GM19397 (cell line): ENCODE measurements around the gene PHLDB2.

ENCODE experiments used
- ATAC-seq: cut with Tn5 transposase; IDR thresholded peaks from one replicate; pipeline ENCODE4 v1.9.1; 2021; ENCODE audit warnings: mild to moderate bottlenecking, moderate library complexity; ENCODE audit not compliant: unreplicated experiment

Gene PHLDB2

DNA sequence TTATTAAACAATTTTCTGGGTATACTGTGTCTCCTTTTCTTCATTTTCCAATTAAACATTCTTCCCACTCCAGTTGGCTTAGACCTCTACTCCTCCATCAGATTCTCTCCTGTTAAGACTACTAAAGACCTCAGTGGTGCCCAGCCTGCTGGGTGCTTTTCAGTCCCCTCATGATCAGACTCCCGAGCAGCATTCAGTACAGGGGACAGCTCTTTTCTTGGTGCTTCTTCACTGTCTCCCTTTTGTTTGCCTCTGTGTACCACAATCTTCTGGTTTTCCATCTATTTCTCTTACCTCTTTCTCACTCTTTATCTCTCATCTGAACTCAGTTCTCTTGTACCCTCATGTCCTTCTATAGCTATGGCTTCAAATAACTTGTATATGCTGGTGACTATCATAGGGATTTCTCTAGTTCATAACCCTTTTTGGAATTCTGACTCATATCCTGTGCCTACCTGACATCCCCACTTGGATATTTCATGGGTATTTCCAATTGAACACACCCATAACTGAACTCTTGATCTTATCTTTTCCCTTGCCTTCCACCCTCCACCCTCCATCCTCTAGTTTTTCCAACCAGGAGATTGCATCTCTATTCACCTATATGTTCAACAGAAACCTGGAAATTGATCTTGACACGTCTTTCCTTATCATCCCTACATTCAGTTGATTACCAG lies 64.2 kb downstream of the PHLDB2 start:
- no peak for ATAC-seq

- ATAC-seq, result no peak
Observed at GRCh38 chr3:111923806-111924205, 64.7 kb downstream of the PHLDB2 start.

DNA sequence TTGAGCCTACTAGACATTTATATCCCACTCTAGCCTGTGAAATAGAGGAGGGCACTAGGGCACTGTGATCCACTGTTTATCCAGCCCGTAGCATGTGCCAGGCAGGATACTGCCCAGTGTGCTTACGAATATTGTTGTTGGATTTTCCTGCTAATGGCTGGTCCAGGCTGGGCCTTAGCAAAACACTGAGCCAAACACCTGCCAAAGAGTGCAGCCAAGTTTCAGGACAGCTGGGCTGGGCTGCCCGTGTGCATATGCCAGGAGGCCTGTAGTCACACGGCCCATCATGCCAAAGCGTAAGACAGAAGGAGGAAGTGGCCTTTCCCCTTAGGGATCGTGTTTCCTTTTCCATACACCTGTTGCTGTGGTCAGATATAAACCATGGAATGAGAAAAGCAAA lies 65.2 kb downstream of the PHLDB2 start:
- ATAC-seq, result no peak

DNA sequence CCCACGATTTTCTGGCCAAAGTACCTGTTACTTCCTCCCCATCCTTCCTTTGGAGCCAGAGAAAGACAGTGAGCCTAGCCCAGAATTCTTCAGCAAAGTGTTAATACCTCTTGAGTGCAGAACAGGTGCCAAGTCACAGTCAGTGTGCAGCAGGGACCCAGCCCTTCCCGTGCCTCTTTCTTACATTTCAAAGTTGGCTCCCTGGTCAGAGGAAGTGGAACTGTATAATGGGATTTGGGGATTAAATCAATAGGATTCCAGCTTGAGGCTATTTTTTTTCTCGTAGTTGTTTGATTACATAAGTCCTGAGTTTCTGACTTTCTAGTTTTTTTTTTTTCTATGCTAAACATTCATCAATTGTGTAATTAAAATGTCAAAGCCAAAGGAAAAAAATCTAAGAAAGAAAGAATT lies 67.2 kb downstream of the PHLDB2 start:
- no peak for ATAC-seq

- no peak for ATAC-seq
Observed at GRCh38 chr3:111928613-111929012, 69.5 kb downstream of the PHLDB2 start.

DNA sequence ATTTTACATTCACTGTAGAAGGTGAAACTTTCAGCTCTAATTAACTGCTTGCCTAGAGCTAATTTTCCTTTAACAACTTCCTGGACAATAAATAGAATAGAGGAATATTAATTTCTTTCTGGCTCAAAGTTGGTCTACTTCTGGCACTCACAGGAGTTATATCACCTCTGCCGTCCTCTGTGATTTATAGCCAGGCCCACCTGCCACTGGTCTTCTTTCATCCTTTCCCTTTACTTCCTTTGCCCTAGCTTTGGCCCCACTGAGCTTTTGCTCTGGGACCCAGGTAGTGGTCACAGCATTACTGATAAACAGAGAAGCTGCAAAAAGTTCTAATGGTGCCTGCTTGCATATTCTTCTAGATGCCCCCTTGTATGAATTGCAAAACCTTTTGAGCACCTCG lies 70.4 kb downstream of the PHLDB2 start:
- no peak for ATAC-seq

DNA sequence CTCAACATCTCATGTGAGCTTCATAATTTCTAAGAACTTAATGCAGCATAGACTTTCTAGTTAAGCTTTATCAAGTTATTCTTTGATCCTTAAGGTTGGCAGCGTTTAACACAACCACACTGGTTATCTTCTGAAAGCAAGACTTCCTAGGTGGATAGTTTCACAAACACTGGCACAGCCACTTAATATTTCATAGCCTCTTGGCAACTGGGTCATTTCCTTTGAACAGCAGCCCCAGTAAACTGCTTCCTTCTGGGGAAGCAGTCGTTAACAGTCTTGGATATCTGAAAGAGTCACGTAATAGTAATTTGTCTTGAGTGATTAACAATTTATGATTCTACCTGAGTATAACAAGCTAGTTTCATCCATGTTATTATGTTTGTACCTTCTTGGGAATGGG lies 73.9 kb downstream of the PHLDB2 start:
- ATAC-seq, result no peak

DNA sequence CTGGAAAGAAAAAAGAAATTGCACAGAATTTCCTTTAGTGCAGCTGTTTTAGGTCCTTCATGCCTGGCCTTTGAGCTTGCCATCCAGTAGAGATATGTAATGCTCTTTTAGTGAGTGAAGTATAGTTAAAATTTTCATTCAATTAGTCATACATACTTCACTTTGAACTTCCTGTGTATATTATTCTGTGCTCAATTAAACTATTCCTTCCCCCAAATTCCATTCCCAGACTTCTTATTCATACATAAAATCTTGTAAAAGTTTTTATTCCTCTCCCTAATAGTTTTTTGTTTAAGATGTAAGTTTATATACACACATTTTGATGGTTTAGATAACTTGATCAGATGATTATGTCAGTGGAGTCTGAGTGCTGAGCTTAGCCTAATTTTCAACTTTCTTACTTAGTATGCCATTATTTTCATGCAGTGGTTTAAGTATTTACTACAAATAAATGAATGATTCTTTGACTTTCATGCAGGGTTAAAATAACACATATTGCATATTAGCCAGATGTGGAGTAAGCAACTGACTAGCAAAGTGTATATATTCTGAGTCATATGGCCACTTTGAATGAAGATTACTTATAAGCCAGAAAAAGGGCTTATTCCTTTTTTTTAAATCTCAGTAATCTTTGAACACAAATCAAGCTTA lies 77.3 kb downstream of the PHLDB2 start:
- no peak for ATAC-seq

GRCh38 chr3:111936967-111937366 lies 77.9 kb downstream of the PHLDB2 start:
- no peak for ATAC-seq

GRCh38 chr3:111937871-111938270 lies 78.8 kb downstream of the PHLDB2 start:
- no peak for ATAC-seq

DNA sequence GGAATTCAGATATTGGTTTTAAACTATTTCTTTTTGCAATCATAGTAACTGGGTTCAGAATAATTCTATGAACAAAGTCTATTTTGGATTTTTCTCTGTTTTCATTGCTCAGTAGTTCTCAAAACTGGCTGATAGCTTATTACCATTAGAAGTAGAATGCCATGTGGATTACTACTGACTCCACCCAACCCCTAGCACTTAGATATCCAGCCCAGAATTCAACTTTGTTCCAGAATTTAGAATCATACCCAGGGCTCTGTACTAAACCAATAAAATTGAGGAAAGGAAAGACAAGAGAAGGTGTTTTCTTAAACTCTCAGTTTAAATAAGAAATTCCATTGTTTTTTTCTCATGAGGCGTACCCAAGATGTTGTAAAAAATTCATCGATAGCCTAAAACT lies 80.8 kb downstream of the PHLDB2 start:
- ATAC-seq, result no peak

GRCh38 chr3:111943533-111943932 lies 84.5 kb downstream of the PHLDB2 start:
- ATAC-seq, result no peak

DNA sequence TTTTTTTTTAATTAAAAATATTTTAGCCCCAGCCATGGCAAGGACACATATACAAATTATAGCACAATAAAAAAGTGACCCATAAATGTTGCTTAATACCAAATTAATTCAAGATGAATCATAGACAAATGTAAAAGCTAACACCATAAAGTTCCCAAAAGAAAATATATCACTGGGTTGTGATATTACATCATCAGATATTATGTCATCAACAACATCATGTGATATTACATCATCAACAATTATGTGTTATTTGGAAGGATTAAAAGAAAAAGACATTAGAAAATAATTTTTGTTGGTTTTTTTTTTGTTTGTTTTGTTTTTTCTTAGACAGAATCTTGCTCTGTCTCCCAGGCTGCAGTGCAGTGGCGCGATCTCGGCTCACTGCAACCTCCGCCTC lies 85.3 kb downstream of the PHLDB2 start:
- no peak for ATAC-seq

- ATAC-seq, result no peak
Observed at GRCh38 chr3:111947231-111947630, 88.2 kb downstream of the PHLDB2 start.

DNA sequence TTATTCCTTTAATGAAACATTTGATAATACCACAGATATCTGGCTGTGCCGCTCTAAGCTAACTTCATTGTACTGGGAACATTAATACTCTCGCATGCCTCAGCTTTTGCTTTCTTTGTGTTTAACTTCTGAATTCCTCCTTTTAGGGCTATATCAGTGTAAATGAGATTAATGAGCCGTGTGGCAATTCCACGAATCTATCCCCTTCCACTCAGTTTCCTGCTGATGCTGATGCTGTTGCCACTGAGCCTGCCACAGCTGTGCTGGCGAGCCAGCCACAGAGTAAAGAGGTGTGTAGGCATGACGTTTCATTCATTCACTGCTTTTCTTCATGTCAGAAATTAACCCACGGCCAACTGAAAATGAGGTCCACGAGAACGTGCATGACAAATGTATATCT lies 89.7 kb downstream of the PHLDB2 start:
- no peak for ATAC-seq

GRCh38 chr3:111949712-111950111 lies 90.6 kb downstream of the PHLDB2 start:
- ATAC-seq, result no peak

DNA sequence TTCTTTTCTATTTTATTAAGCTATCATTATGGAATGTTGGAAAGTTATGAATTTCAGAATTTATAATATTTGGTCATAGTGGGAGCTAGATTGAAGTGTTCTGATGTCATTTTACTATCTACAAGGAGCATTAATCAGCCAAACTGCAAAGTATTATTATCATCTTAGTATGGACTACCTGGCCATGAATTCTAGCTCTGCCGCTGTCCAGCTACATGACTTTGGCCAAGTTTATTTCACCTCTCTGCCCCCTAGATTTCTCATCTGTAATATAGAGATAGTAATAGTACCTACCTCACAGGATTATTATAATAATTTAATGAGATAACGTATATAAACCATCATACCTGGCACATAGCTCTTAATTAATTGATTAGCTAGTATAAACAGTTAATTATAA lies 92.0 kb downstream of the PHLDB2 start:
- no peak for ATAC-seq

DNA sequence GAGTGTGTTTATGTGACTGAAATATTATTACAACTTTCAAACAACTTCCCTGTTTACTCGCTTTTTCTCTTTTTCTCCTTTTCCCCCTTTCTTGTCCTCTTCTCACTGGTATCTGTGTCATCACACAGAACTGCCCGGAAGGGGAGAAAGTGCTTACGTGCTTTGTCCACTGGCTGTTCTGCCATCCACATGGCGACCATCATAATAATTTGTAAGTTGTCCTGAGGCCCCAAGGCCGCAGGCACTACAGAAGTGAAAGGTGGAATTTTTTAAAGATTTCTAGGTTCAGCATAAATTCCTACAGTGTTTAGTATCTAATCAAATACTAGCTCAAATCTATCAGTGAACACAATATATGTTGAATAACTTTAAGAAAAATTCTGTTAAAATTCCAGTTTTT lies 93.0 kb downstream of the PHLDB2 start:
- no peak for ATAC-seq

- no peak for ATAC-seq
Observed at GRCh38 chr3:111952866-111953450, 93.9 kb downstream of the PHLDB2 start.

DNA sequence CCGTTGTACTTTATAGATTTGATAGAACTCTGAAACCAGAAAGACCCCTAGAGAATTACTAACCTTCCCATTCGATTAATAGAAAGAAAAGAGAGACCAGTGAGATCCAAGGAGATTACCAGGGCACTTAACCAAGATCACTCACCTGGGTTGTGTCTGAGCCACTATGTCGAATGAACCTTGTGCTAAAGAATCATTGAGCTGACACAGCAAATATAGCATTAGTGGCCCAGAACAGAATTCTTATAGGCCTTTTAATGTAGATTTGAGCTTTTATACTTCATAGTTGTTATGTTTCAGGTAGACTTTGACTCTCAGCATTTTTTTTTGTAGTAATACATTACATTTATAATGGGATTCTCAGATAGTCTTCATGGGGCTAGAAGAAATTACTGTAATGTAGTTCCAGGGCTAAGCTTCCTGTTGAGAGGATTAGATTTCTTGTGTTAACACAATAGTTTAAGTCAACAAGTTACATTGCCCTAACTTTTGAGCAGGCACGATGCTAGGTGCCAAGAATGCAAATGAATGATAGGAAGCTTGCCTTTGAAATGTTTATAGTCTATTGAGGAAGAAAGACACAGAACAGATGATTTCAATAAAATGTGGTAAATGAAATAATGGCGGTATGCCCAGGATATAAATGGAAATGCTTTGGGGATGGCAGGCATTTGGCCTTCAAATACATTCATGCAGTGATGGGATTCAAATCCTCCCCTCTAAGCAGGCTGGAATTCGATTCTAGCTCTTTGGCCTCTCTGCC lies 95.3 kb downstream of the PHLDB2 start:
- no peak for ATAC-seq

DNA sequence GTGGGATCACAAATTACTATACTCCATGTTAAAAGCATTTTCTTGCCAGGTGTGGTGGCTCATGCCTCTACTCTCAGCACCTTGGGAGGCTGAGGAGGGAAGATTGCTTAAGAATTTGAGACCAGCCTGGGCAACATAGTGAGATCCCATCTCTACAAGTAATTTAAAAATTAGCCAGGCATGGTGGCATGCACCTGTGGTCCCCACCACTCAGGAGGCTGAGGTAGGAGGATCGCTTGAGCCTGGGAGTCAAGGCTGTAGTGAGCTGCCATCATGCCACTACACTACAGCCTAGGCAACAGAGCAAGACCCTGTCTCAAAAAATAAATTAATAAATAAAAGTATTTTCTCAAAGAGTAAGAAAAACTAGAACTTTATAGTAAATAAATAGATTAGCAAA lies 96.8 kb downstream of the PHLDB2 start:
- ATAC-seq, result no peak

- no peak for ATAC-seq
Observed at GRCh38 chr3:111956449-111956848, 97.4 kb downstream of the PHLDB2 start.
